Measurements from ENCODE around the gene LHFPL2. TPM values are rescaled to one million over a fixed set of nuclear protein-coding genes. Genes with fewer than 3 reads are reported as not detected.

Gene LHFPL2
- polyA plus RNA-seq, 1 of the 3 experiments (the other 2 are of a cell fraction) = 10.4 TPM

- TF ChIP-seq JUND (IDR thresholded peaks at IDR 0.05) = no peak
Observed at GRCh38 chr5:78492650-78493049, 155.9 kb downstream of the LHFPL2 start (continued).

DNA sequence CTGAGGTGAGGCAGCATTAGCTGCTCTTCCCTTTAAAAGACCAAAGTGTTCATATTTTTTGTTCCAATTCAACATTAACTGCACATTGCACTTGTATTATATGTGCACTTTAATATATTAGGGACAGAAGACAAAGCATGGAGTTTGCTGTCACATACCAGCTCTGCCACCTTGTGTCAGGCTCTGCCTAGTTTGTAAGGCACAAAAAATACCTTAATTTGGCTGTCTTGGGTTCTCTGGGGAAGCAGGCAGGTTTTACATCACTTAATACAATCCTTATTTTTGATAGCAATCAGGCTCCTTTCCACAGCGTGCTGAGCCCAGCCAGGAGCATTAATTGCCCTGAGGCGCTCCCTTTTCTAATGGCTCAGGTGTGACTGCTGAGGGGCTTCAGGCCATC, 156.3 kb downstream of the LHFPL2 start:
- no peaks in the 10 kb centered on the region for H3K9me3 ChIP-seq
- H3K79me2 ChIP-seq (ENCODE audit: insufficient read depth) = peaks cover 78% of the 10 kb centered on the region
- H3F3A ChIP-seq (replicated peaks; ENCODE audit: insufficient read depth) = peaks cover 4% of the 10 kb centered on the region
- 94% methylated on average over 2 of the region's 2 CpGs for WGBS (ENCODE audit: low lambda C conversion rate)
- no peak overlapping the region for H2AFZ ChIP-seq (ENCODE audit: low read depth)
- H3K9ac ChIP-seq = no peak overlapping the region
- no peaks in the 10 kb centered on the region for H4K20me1 ChIP-seq (ENCODE audit: insufficient read depth)
- no peak overlapping the region for H3K4me2 ChIP-seq
- ChIA-PET CTCF (interaction anchor here (0.8 to 2.3 kb wide), 7 partner anchors 13 to 135 kb away, joined by 3 to 10 read pairs (median 4); no protein-coding TSS in a partner anchor), POLR2A (no interaction called here)
- no peak for DNase-seq
- peaks cover 5 to 22% of the 10 kb centered on the region in 2 experiments; a peak in 1 of 4 replicates for H3K4me1 ChIP-seq (ENCODE audit: control insufficient read depth in 1 of 2, insufficient read depth in 2 of 2, low read depth in 1 of 2, low read length in 1 of 2)
- H3K4me3 ChIP-seq (ENCODE audit: low read depth in 2 of 2, low read length in 1 of 2) = no peak overlapping the region
- no peaks in the 10 kb centered on the region for H3K9me2 ChIP-seq
- peaks cover 26 to 31% of the 10 kb centered on the region in 2 experiments for H3K36me3 ChIP-seq (replicated peaks in 1 of 2; ENCODE audit: control insufficient read depth in 1 of 2, insufficient read depth in 2 of 2, low read length in 1 of 2)
- TF ChIP-seq MXI1 (IDR thresholded peaks at IDR 0.05; ENCODE audit: low read depth, low read length) (no peak), RAD21 (IDR thresholded peaks at IDR 0.05; ENCODE audit: low read length) (peak; percentile 39; the same call in 1 of the 2 replicates)
- H3K27ac ChIP-seq (ENCODE audit: low read depth in 2 of 2, low read length in 1 of 2) = peak overlapping the region; percentile 14 to 28; a peak in 2 of 4 replicates
- H3K27me3 ChIP-seq (ENCODE audit: insufficient read depth) = no peaks in the 10 kb centered on the region

GRCh38 chr5:78490709-78491485, 157.7 kb downstream of the LHFPL2 start:
- Histone ChIP-seq H3K9me2 (no peaks in the 10 kb centered on the region), H3K9me3 (no peaks in the 10 kb centered on the region), H3K4me3 (ENCODE audit: low read depth in 2 of 2, low read length in 1 of 2) (no peak overlapping the region), H3K4me1 (ENCODE audit: control insufficient read depth in 1 of 2, insufficient read depth in 2 of 2, low read depth in 1 of 2, low read length in 1 of 2) (peaks cover 0 to 14% of the 10 kb centered on the region in 2 experiments; a peak in 1 of 4 replicates), H2AFZ (ENCODE audit: low read depth) (no peak overlapping the region), H3K9ac (no peak overlapping the region), H3K27me3 (ENCODE audit: insufficient read depth) (no peaks in the 10 kb centered on the region), H4K20me1 (ENCODE audit: insufficient read depth) (no peaks in the 10 kb centered on the region), H3K36me3 (replicated peaks in 1 of 2; ENCODE audit: control insufficient read depth in 1 of 2, insufficient read depth in 2 of 2, low read length in 1 of 2) (peaks cover 28 to 43% of the 10 kb centered on the region in 2 experiments), H3K27ac (ENCODE audit: low read depth in 2 of 2, low read length in 1 of 2) (peak overlapping the region; percentile 43 to 59), H3K79me2 (ENCODE audit: insufficient read depth) (peaks cover 75% of the 10 kb centered on the region), H3K4me2 (no peak overlapping the region), H3F3A (replicated peaks; ENCODE audit: insufficient read depth) (peaks cover 11% of the 10 kb centered on the region)
- CTCF ChIA-PET = interaction anchor here (1.0 to 2.3 kb wide), 5 partner anchors 12 to 137 kb away, joined by 3 to 10 read pairs (median 4); no protein-coding TSS in a partner anchor
- DNase-seq = no peak
- POLR2A ChIA-PET = no interaction called here
- TF ChIP-seq FOXM1 (IDR thresholded peaks at IDR 0.05; ENCODE audit: low read depth) = no peak
- TF ChIP-seq TCF12 (IDR thresholded peaks at IDR 0.05) = peak; percentile 86
- TF ChIP-seq RFX5 (IDR thresholded peaks at IDR 0.05; ENCODE audit: low read length) = no peak
- peak; percentile 57; the same call in 1 of the 2 replicates for TF ChIP-seq POLR2AphosphoS5 (IDR thresholded peaks at IDR 0.05; ENCODE audit: low read depth, low read length)
- TF ChIP-seq NFIC (IDR thresholded peaks at IDR 0.05; ENCODE audit: borderline replicate concordance) = peak; percentile 42; the same call in 1 of the 2 replicates
- TF ChIP-seq GATA2 (CRISPR knock-in tag; IDR thresholded peaks at IDR 0.05) = no peak
- TF ChIP-seq CHD2 (IDR thresholded peaks at IDR 0.05; ENCODE audit: low read length, partially characterized antibody) = no peak
- TF ChIP-seq TEAD4 (IDR thresholded peaks at IDR 0.05; ENCODE audit: borderline replicate concordance, insufficient read depth) = no peak
- 0 out of 4 replicates have a peak, but pooled peaks of 1 of the 2 experiments have one; percentile 31 for TF ChIP-seq EP300 (IDR thresholded peaks at IDR 0.05; ENCODE audit: borderline replicate concordance in 1 of 2, low read depth in 1 of 2, low read length in 1 of 2)
- TF ChIP-seq, protein P1, sequence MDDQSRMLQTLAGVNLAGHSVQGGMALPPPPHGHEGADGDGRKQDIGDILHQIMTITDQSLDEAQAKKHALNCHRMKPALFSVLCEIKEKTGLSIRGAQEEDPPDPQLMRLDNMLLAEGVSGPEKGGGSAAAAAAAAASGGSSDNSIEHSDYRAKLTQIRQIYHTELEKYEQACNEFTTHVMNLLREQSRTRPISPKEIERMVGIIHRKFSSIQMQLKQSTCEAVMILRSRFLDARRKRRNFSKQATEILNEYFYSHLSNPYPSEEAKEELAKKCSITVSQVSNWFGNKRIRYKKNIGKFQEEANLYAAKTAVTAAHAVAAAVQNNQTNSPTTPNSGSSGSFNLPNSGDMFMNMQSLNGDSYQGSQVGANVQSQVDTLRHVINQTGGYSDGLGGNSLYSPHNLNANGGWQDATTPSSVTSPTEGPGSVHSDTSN (IDR thresholded peaks at IDR 0.05) = peak; percentile 51; the same call in 1 of the 2 replicates
- TF ChIP-seq, protein P2, sequence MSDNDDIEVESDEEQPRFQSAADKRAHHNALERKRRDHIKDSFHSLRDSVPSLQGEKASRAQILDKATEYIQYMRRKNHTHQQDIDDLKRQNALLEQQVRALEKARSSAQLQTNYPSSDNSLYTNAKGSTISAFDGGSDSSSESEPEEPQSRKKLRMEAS (IDR thresholded peaks at IDR 0.05; ENCODE audit: low read depth) = no peak
- 86% methylated on average over 4 of the region's 4 CpGs for WGBS (ENCODE audit: low lambda C conversion rate)
